ENCODE data around the gene PPP1R12B.
"Not testable (repeated sequence)": the region's sequence is repeated elsewhere in the genome, so short reads cannot be mapped to it uniquely, and the experiment has no call there.

DNA sequence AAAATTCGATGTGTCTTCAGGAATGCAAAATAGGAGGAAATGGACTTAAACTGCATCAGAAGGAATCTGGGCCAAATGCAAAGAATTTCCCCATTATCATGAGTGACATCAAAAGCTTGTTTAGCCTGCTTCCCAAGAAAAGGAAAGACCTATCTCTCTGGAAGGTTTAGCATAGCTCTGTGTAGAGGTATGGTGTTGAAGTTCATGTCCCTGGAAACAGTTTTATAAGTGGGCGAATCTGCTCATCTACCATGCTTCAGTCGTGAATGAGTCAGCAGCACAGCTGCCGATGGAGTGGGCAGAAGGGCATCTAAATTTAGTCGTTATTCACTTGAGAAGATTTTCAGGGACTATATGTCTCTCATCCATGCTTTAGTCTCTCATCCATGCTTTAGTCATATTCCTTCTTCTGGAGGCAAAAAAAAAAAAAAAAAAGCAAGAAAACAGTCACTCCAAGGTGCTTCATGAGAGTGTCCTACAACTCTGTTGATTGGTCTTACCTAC is 62.4 kb downstream of the PPP1R12B start:
- TF ChIP-seq, protein P1, sequence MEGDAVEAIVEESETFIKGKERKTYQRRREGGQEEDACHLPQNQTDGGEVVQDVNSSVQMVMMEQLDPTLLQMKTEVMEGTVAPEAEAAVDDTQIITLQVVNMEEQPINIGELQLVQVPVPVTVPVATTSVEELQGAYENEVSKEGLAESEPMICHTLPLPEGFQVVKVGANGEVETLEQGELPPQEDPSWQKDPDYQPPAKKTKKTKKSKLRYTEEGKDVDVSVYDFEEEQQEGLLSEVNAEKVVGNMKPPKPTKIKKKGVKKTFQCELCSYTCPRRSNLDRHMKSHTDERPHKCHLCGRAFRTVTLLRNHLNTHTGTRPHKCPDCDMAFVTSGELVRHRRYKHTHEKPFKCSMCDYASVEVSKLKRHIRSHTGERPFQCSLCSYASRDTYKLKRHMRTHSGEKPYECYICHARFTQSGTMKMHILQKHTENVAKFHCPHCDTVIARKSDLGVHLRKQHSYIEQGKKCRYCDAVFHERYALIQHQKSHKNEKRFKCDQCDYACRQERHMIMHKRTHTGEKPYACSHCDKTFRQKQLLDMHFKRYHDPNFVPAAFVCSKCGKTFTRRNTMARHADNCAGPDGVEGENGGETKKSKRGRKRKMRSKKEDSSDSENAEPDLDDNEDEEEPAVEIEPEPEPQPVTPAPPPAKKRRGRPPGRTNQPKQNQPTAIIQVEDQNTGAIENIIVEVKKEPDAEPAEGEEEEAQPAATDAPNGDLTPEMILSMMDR (IDR thresholded peaks at IDR 0.05), result not testable (repeated sequence)
- TF ChIP-seq POLR2A (IDR thresholded peaks at IDR 0.05), result not testable (repeated sequence)

Data from uterus (tissue), 2 donors.